NB4 (cell line): ENCODE results near the gene FAR2.
"Not testable (repeated sequence)": the region's sequence is repeated elsewhere in the genome, so short reads cannot be mapped to it uniquely, and the experiment has no call there.

Source experiments
- DNase-seq: peaks from one replicate; pipeline ENCODE4 v3.0.0; 2010; ENCODE audit warnings: low read depth
- H3K4me3 ChIP-seq: one replicate; pipeline ENCODE4 v1.5.1; 2011; ENCODE audit warnings: mild to moderate bottlenecking, low read depth, low read length, moderate library complexity
- CTCF ChIP-seq: IDR thresholded peaks from one replicate; pipeline ENCODE4 v1.5.1; 2012; ENCODE audit warnings: low read depth, low read length
- MAX ChIP-seq: IDR thresholded peaks from 2 replicates; pipeline ENCODE4 v1.6.1; 2011; ENCODE audit warnings: low read depth, low read length
- MYC ChIP-seq: IDR thresholded peaks from 2 replicates; pipeline ENCODE4 v1.6.1; 2011; ENCODE audit warnings: low read depth, low read length
- POLR2A ChIP-seq: IDR thresholded peaks from 2 replicates; pipeline ENCODE4 v1.6.1; 2011; ENCODE audit warnings: mild to moderate bottlenecking; ENCODE audit not compliant: insufficient read length; ENCODE audit errors: extremely low read depth

Gene FAR2

GRCh38 chr12:29113101-29113500 is 36.0 kb upstream of the FAR2 start:
- H3K4me3 ChIP-seq, result no peak overlapping the region
- no peak for DNase-seq
- TF ChIP-seq MAX, result no peak
- no peak for TF ChIP-seq CTCF
- TF ChIP-seq POLR2A, result no peak
- TF ChIP-seq MYC, result no peak

- no peak for TF ChIP-seq MYC
- TF ChIP-seq POLR2A, result no peak
- TF ChIP-seq CTCF, result no peak
- no peak for TF ChIP-seq MAX
These were observed 32.7 kb upstream of the FAR2 start for GRCh38 chr12:29116414-29116813.

GRCh38 chr12:29131539-29131938 is 17.5 kb upstream of the FAR2 start:
- H3K4me3 ChIP-seq, result no peak overlapping the region
- DNase-seq, result peak; percentile 55
- no peak for TF ChIP-seq POLR2A
- TF ChIP-seq MYC, result peak; percentile 95
- TF ChIP-seq MAX, result peak; percentile 92
- no peak for TF ChIP-seq CTCF

More at GRCh38 chr12:29116414-29116813, 32.7 kb upstream of the FAR2 start:
- DNase-seq, result no peak
- no peak overlapping the region for H3K4me3 ChIP-seq

- no peak for DNase-seq
- no peak overlapping the region for H3K4me3 ChIP-seq
- TF ChIP-seq POLR2A (no peak), MYC (no peak), CTCF (no peak), MAX (no peak)
These were observed 16.8 kb upstream of the FAR2 start for GRCh38 chr12:29132316-29132715.

- TF ChIP-seq MYC (no peak), MAX (no peak), CTCF (no peak), POLR2A (no peak)
- H3K4me3 ChIP-seq, result no peak overlapping the region
- no peak for DNase-seq
These were observed 15.9 kb upstream of the FAR2 start for GRCh38 chr12:29133181-29133580.

- TF ChIP-seq CTCF (no peak), POLR2A (no peak), MYC (no peak)
- no peak for DNase-seq
- no peak overlapping the region for H3K4me3 ChIP-seq
These were observed 15.4 kb upstream of the FAR2 start for GRCh38 chr12:29133680-29134079.

- DNase-seq, H3K4me3 ChIP-seq: not testable (repeated sequence)
These were observed 10.8 kb upstream of the FAR2 start for GRCh38 chr12:29138256-29138655.

GRCh38 chr12:29138855-29139254 is 10.2 kb upstream of the FAR2 start:
- not testable (repeated sequence) for DNase-seq, H3K4me3 ChIP-seq
